C1 segment of cervical spinal cord (tissue), 14 donors: ENCODE measurements around the gene ATP6V1G2.
"Not testable (repeated sequence)": the region's sequence is repeated elsewhere in the genome, so short reads cannot be mapped to it uniquely, and the experiment has no call there.

Experiments used
- DNase-seq, 14 donors: peaks; one replicate each; lab custom pipeline; 2025; lab: John Stamatoyannopoulos, UW

ATP6V1G2 gene

GRCh38 chr6:31546339-31546957 lies at the start of gene ATP6V1G2:
Gene ATP6V1G2, minus strand, starts transcription at chr6:31546608. Its CDS starts 49 bp downstream, at chr6:31546559.
- peak; percentile 40 to 99 (median 83) for DNase-seq

GRCh38 chr6:31592396-31592771 lies 46.0 kb upstream of the ATP6V1G2 start:
- no peak for DNase-seq

GRCh38 chr6:31590691-31591090 lies 44.3 kb upstream of the ATP6V1G2 start:
- DNase-seq, result not testable (repeated sequence)

- no peak for DNase-seq
Measured at GRCh38 chr6:31588871-31589650, 42.7 kb upstream of the ATP6V1G2 start.

- DNase-seq, result peak in 1 of 14 donors; percentile 59
Measured at GRCh38 chr6:31587791-31588777, 41.7 kb upstream of the ATP6V1G2 start.

- DNase-seq, result peak in 7 of 14 donors; percentile 15 to 62 (median 40)
Measured at GRCh38 chr6:31586599-31587281, 40.3 kb upstream of the ATP6V1G2 start.

GRCh38 chr6:31586008-31586407 lies 39.6 kb upstream of the ATP6V1G2 start, which contains the start of gene LST1:
Gene LST1, plus strand, starts transcription at chr6:31586277. Its CDS starts 1,023 bp downstream, at chr6:31587300.
- peak in 5 of 14 donors; percentile 9 to 42 (median 28) for DNase-seq

- DNase-seq, result no peak
Measured at GRCh38 chr6:31585491-31585890, 39.1 kb upstream of the ATP6V1G2 start.

- no peak for DNase-seq
Measured at GRCh38 chr6:31582230-31582643, 35.8 kb upstream of the ATP6V1G2 start, which contains the start of gene LTB. Gene LTB, minus strand, starts transcription at chr6:31582424. Its CDS starts 7 bp downstream, at chr6:31582417.

- peak in 3 of 14 donors; percentile 46 to 55 (median 47) for DNase-seq
Measured at GRCh38 chr6:31581434-31582229, 35.2 kb upstream of the ATP6V1G2 start.

- peak in 13 of 14 donors; percentile 20 to 85 (median 65) for DNase-seq
Measured at GRCh38 chr6:31580807-31581433, 34.5 kb upstream of the ATP6V1G2 start.

- DNase-seq, result no peak
Measured at GRCh38 chr6:31580438-31580740, 34.0 kb upstream of the ATP6V1G2 start.

- DNase-seq, result no peak
Measured at GRCh38 chr6:31579546-31580437, 33.4 kb upstream of the ATP6V1G2 start.

- DNase-seq, result no peak
Measured at GRCh38 chr6:31579119-31579505, 32.7 kb upstream of the ATP6V1G2 start.

GRCh38 chr6:31578184-31579118 lies 32.0 kb upstream of the ATP6V1G2 start:
- DNase-seq, result no peak

GRCh38 chr6:31577579-31577966 lies 31.2 kb upstream of the ATP6V1G2 start:
- no peak for DNase-seq

- DNase-seq, result no peak
Measured at GRCh38 chr6:31576897-31577578, 30.6 kb upstream of the ATP6V1G2 start.
